Activated CD8-positive, alpha-beta memory T cell treated with anti-CD3 and anti-CD28 coated beads, Interleukin-2, amount 50 U/mL, for 24 hours (primary cell): ENCODE measurements around the gene MYO1C.

Experiments
- DNase-seq: peaks from one replicate; pipeline ENCODE4 v3.0.0-alpha.2; 2020; ENCODE audit errors: extremely low read depth

MYO1C gene

DNA sequence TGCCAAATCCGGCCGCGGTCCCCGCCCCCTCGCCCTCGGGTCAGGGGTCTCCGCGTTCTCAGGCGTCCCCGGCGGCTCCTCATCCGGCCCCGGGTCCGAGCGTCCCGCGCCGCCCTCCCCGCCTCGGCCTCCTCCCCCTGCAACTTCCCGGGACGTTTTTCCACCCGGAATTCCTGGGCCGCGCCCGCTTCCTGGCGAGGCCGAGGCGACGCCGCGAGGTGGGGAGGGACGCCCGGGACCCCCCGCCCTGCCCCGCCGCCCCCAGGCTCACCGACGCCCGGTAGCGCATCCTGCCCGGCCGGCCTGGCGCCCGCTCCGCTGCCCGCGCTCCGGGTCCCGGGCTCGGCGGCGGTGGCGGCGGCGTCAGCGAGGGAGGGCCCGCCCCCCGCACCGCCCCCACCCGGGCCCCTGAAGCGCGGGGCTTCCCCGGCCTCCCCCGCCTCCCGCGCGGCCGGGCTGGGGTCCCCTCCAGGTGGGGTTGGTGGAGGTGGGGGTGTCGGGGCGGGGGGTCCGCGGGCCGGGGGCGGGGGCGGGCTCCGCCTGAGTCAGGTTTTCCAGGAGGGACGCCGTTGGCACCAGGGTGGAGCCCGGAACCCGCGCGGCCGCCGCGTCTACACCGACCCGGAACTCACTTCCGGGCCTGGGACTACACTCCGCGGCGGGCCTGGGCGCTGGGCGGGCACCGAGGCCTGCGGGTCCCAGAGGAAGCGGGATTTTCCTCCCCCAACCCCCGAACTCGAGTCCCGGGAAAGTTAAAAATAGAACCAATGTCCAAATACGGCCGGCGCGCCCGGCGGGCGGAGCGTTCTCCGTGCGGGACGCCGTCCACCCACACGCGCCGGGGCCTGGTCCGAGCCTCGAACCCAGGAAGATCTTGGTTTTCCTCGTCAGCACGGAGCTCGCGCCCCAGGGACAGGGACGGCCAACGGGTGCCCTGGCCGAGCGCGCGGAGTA lies 6.8 kb downstream of the MYO1C start:
- no peak for DNase-seq

DNA sequence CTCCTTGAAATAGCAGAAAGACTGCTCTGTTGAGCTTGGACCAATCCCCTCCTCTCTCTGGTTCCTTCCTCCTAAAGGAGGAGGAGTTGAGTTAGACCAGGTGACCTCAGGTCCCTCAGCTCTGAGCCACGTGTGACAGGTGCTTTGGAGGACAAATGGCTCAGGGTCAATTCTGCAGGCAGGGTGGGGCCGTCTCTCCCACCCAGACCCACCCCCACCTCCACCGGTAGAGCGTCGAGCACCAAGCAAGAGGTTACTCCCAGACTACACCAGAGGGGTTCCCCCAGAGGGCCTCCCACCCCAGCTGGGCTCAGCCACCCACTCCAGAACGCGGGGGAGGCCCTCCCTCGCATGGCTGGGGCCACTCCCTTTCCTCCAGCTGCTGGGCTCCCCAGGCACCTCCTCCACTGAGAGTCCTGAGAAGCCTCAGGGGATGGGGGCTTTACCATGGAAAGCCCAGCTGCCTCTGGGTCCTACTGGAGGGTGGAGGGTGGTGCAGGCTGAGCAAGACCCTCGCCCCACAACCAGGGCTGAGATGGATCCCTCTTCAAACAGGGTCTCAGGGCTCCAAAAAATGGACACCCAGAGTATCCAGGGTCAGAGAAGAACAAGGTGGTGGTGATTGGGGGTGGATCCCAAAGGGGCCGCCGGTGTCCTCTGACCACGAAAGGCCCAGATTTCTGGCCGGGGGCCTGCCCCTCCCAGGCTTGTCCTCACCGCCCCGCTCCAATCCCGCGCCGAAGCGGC lies 7.6 kb downstream of the MYO1C start:
- DNase-seq = no peak

DNA sequence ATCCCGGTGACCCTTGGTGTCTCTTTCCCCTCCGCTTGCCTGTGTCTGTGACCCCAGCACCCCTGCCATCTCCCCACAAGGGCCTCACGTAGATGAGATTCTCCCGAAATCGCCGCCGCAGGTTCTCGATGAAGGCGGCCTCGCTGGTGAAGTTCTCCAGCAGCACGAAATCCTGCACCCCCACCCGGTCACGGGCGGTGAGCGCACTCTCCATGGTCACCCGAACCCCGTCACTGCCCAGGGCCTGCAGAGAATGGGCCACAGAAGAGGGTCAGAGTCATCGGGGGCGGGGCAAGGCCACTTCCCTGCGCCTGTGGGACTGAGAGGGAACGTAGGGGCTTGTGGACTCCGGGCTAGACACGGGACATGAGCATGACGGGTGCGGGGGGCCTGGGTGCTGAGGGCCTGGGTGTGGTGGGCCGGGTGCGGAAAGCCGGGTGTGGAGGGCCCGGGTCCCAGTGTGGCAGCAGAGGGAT lies 8.4 kb downstream of the MYO1C start:
- no peak for DNase-seq

DNA sequence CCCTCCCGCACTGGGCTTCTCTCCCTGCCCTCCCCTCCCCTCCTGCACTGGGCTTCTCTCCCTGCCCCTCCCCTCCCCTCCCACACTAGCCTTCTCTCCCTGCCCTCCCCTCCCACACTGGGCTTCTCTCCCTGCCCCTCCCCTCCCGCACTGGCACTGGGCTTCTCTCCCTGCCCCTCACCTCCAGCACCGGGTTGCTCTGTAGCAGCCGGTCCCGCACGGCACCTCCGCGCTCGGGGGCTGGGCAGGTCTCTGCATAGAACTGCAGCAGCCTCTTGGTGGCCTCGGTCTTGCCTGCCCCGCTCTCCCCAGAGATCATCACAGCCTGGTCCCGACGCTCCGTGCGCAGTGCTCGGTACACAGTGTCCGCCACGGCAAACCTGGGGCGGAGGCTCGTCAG lies 9.8 kb downstream of the MYO1C start:
- DNase-seq = no peak

DNA sequence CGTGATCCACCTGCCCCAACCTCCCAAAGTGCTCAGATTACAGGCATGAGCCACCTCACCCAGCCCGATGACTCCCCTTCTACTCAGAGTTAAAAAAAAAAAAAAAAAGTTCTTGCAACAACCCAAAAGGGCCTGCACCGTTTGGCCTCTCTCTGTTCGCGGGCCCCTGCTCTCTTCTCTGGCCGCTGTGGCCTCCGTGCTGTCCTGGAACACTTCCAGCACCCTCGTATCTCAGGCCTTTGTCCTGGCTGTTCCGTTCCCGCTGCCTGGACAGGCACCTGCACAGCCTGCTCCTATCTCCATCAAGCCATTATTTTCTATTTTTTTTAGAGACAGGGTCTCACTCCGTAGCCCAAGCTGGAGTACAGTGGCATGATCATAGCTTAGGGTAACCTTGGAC lies 10.8 kb downstream of the MYO1C start:
- DNase-seq = no peak

DNA sequence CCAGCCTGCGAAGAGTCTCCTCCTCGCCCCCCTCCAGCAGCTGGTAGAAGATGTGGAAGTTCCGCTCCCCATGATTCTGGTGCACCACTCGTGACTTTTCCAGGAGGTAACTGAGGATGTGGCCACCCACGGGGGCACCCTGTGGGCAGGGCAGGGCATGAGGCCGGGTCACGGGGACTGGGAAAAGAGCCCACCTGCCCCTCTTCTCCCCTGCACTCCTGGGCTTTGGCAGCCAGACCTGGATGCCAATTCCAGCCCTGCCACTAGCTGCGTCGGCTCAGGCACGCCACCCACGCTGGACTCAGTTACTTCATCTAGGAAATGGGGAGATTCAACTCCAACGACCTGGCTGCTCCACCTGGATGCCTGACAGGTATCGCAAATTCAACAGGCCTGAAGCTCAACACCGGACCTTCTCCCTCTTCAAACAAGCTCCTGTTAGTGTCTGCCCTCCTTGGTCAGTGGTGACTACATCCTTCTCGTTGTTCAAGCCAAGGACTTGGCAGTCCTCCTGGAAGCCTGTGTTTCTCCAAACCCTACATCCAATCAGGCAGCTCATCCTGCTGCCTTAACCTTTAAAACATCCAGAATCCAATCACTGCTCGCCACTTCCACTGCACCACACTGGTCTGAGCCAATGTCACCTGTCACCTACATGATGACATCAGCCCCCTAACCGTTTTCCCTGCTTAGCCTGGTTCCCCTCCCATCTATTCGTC lies 11.6 kb downstream of the MYO1C start:
- DNase-seq = no peak

DNA sequence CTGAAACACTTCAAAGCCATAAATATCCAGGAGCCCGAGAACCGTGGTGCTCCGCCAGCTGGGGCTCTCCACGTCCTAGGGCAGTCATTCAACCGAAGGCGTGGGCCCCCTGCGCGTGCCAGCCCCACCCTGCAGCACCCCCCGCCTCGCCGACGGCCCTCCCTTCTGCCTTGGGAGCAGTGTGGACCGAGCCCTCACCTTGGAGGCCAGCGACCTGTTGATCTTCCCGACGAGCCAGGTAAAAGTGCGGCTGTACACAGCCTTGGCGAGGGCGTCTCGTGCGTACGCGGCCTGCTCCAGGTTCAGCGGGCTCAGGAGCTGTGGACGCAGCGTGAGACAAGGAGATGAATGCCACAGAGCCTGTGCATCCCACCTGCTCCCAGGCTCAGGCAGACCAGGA lies 14.1 kb downstream of the MYO1C start:
- no peak for DNase-seq

DNA sequence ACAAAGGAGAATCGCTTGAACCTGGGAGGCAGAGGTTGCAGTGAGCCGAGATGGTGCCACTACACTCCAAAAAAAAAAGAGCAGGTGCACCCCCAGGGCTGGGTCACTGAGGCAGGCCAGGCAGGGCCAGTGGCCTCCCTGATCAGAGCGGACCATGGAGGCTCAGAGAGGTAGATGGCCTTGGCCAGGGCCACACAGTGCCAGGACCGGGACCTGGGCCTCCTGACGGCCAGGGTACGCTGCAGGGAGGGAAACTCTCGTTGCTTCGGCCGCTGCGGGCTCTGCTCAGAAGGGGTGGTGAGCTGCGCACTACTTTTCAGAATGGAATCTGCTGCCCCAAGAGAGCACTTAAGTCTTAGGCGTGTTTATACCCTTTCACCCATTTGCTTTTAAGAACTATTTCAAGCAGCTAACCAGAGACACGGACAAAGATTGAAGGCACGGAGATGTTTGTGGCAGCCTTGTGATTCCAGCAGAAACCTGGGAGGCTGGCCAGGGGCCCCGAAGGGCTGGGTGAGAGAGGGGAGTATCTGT lies 17.1 kb downstream of the MYO1C start:
- no peak for DNase-seq

DNA sequence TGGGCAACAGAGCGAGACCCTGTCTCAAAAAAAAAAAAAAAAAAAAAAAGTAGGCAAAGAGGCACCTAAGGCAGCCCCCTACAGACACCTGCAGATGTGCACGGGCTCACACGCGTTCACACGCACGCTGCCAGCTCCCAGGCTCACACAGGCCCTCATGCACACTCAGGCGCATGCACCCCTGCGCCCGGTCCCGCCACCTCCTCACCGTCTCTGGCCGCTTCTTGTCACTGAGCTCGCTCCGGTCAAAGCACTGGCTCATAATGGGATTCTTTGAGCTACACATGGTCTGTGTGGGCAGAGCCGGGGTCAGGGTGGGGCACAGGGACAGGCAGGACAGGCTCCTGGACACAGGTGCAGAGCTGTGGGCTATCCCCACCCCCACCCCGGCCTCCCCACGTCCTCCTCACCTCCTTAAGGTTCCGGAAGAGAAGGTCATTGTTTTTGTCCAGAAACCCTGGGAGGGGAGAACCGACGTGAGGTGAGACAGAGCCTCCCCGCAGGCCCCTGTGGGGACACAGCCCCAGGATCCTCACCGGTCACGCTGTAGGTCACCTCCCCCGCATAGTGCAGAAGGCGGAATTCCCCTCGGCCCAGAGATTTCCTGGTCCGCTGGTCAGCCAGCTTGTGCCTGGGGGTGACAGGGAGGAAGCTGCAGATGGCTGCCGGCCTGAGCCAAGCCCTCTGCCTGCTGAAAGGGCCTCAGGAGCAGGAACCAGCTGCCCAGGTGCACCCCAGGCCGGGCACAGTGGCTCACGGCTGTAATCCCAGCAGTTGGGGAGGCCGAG lies 17.9 kb downstream of the MYO1C start:
- no peak for DNase-seq

DNA sequence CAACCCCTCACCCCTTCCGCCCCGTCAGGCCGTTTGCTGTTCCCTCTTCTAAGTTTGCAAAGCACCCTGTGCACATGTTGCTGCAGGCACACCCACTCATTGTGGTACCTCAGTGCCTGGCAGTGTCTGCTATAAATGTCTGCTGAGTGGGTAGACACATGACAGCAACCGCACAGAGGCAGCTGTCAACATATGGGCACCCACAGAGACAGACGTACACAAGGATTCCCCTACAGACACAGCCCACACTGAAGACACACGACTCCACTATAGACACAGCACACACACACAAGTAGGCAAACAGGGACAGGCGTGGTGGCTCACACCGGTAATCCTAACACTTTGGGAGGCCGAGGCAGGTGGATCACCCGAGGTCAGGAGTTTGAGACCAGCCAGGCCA lies 18.6 kb downstream of the MYO1C start:
- DNase-seq = no peak

DNA sequence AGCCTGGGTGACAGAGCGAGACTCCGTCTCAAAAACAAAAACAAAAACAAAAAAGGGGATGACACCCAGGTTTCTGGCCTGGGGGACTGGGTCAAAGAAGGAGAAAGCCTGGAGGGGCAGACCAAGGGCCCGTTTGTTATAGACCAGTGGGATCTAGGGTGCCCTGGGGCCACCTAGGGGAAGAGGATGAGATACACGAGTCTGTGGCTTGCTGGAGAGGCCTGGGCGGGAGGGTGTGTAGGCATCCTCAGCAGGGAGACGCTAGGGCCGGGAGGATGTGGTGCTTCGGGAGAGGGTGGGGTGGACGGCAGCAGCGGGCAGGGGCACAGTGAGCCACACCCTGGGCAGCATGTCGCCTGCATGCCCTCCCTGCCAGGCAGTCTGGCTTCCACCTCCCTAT lies 19.3 kb downstream of the MYO1C start:
- no peak for DNase-seq

DNA sequence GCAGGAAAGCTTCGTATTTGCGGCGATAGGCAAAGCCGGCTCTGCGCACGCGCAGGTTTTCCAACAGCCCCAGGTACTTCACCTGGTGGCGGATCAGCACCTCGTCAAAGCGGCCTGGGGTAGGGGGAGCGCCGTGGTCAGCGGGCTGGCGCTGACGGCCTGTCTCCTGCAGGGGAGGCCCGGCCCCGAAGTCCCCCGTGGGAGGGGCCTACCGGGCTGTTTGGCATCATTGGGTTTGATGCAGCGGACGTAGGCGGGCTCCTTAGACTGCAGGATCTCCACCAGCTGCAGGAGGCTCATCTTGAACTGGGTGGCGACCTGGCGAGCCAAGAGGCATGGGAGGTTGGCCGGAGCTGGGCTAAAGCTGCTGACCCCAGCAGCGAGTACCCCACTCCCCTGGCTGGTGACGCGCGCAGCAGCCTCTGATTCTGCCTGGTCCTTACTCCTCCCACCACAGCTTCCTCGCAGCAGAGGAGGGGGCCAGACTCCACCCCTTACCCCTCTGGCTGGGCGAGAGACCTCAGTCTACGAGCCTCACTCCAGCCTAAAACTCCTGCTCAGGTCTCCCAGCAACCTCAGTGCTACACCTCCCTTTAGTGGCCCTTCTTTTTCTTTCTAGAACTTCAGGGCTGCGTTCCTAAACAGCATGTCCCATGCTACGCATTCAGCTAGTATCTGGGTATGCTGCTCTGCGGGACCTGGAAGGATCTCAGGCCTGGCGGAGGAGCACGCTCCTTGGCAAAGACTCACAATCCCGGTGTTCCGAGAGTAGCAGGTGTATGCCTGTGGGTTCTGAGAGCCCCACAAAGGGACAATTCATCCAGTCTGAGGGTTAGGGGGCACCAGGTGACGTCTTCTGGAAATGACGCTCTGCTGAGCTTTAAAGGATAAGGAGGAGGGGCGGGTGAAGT lies 20.3 kb downstream of the MYO1C start:
- DNase-seq = no peak

DNA sequence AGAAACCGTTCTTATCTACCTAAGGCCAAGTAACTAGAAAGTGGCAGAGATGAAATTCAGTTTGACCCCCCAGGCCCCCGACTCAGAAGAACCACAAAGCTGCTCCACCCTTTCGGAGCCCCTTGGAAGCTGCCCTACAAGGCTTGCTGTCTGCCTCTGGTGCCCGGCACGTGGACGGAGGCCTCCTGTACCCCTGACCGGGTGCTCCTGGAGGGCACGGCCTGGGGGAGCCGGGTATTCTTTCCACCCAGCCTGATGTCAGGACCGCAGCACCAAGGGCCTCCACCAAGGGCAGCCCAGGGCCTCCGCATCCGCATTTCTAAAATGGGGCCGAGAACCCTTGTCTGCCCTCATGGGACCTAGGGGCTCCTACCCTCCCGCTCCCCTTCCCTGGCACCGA lies 21.0 kb downstream of the MYO1C start:
- no peak for DNase-seq

DNA sequence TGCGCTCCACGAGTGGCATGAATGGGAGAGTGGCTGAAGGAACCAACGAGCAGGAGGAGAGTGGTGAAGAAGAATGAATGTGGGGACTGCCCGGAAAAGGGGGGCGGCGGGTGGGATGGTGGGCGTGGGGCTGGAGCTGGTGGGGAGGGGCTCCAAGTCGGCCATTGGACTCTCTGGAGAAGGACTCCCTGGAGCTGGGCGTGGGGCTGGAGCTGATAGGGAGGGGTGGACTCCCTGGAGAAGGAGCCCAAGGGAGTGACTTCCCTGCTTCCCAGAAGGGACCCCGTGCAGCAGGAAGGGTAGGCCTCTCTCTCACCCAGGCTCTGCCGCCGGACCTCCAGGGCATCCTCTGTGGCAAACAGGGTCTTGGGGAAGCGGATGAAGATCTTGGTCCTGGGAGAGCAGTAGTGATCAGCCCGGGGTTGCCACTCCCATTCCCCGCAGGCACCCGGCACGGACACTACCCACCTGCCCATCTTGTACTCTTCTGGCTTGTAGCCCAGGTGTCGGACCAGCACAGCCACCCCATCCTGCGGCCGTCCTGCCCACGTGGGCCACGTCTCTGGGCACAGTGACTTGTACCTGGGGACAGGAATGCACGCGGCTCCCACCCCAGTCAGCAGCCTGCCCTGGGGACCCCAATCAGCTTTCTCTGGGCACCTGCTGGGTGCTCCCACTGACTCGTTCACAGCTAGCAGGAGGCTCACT lies 21.6 kb downstream of the MYO1C start:
- no peak for DNase-seq

DNA sequence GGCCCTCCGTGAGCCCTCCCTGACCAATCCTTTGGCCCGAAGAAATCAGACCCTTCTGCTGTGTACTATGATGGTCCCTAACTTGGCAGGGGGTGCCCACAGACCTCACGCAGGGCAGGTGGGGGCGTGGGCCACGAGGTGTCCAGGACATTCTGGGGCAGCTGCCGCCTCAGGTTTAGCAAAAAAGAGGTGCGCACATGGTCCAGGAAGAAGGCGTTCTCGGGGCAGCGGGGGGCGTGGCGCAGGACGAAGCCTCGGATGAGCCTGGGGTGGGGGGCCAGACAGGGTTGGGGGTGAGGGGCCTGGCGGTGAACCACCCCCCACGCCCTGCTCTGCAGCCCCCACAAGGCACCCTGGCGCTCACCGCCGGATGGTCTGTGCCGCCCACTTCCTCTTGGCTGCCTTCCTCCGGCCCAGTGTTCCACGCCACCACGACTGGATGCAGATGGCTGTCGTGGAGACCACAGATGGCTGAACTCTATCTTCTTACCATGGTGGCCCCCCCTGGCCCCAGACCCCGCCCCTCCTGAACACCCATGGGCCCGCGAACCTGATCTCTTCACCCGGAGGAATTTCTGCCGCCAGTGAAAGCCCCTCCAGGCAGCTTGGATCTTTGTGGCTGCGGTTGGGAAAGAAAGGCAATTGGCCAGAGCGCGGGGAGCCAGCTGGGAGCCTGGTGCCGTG lies 22.3 kb downstream of the MYO1C start:
- no peak for DNase-seq

DNA sequence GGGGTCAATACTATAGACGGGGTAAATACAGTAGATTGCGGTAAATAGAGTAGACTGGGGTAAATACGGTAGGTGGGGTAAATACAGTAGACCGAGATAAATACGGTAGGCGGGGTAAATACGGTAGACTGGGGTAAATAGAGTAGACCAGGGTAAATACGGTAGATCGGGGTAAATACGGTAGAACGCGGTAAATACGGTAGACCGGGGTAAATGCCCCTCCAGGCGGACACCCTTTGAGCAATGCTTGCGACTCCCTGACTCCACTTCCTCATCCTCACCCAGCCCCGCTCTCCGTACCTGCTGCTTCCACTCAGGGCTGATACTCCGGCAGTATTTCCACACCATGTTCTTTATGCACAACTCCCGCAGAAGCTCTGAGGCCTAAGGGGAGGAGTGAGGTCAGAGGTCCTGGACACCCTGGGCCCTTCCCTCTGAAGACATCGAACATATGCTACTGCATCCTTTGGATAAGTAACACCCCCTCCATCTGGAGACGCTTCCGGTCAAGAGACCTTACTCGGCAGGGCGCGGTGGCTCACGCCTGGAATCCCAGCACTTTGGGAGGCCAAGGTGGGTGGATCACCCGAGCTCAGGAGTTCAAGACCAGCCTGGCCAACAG lies 23.1 kb downstream of the MYO1C start:
- DNase-seq = no peak

DNA sequence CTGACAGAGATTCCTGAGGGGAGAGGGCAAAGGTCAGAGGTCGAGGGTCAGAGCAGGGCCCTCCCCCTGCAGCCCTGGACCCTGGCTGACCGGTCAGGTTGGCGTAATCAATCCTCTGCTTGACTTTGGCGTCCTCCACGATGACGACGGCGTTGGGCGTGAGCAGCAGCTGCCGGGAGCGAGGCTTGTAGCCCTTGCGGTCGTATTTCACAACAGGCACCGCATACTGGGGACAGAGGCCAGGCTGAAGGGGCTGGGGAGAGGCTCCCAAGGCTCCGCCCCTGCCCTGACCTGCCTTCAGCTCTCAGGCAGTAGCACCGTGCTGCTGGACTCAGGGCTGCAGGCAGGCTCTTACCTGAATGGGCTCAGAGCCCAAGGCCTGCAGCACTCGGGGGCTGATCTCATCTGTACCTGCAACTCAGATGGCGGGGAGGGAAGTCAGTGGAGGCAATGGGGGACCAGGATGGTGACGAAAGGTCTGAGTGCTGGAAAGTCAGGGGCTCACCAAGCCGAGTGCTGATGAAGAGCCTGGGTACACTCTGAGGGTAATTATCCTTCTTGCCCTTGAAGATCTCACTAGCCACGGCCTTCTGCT lies 24.5 kb downstream of the MYO1C start:
- DNase-seq = no peak

DNA sequence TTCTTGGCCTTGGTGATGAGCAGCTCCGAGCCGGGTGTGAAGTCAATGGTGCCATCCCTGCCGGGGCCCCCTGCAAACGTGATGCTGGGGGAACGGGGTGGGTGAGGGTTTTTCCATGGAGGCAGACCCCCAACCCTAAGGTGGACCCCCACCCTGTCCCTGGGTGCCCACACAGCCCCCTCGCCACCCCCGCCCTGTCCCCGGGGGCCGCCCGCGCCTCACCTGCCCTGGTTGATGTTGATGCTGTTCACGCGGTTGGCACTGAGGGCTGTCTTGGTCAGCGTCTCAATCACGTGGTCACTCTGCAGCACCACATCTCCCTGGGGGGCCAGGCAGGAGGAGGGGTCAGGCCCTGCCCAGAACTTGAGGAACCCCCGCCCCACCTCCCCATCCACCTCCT lies 25.2 kb downstream of the MYO1C start:
- DNase-seq = no peak
